ENCODE data around the gene GPX4.

The GPX4 gene

GRCh38 chr19:1088416-1089010, 15.3 kb upstream of the GPX4 start:
- no peak overlapping the region for H3K4me3 ChIP-seq (ENCODE audit: low read depth, low read length)
- TF ChIP-seq, protein P1, sequence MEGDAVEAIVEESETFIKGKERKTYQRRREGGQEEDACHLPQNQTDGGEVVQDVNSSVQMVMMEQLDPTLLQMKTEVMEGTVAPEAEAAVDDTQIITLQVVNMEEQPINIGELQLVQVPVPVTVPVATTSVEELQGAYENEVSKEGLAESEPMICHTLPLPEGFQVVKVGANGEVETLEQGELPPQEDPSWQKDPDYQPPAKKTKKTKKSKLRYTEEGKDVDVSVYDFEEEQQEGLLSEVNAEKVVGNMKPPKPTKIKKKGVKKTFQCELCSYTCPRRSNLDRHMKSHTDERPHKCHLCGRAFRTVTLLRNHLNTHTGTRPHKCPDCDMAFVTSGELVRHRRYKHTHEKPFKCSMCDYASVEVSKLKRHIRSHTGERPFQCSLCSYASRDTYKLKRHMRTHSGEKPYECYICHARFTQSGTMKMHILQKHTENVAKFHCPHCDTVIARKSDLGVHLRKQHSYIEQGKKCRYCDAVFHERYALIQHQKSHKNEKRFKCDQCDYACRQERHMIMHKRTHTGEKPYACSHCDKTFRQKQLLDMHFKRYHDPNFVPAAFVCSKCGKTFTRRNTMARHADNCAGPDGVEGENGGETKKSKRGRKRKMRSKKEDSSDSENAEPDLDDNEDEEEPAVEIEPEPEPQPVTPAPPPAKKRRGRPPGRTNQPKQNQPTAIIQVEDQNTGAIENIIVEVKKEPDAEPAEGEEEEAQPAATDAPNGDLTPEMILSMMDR (conservative IDR thresholded peaks at IDR 0.05; ENCODE audit: low read depth, low read length): no peak
- no peak for DNase-seq (ENCODE audit: low read depth)

GRCh38 chr19:1089126-1089771, 14.5 kb upstream of the GPX4 start:
- no peak overlapping the region for H3K4me3 ChIP-seq (ENCODE audit: low read depth, low read length)
- TF ChIP-seq, protein P1 (conservative IDR thresholded peaks at IDR 0.05; ENCODE audit: low read depth, low read length): no peak
- DNase-seq (ENCODE audit: low read depth): no peak

DNA sequence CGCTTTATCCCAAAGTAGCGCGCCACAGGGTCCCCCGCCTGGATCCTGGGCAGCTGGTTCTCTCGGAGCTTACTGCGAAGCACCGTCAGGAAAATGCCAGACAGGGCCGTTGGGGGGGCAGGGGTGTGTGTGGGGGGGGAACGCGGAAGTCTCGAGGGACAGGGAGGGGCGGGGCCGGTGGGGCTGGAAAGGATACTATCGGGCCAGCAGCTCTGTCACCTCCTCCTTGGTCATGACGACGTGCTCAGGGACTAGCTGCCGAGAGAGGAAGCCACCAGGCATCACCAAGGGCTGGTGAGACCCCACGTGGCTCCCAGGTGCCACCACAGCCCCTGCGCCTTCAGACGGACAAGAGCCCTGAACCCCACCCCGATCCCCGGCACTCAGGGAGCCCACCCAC, 13.9 kb upstream of the GPX4 start:
- TF ChIP-seq, protein P1 (conservative IDR thresholded peaks at IDR 0.05; ENCODE audit: low read depth, low read length): no peak
- no peak overlapping the region for H3K4me3 ChIP-seq (ENCODE audit: low read depth, low read length)
- DNase-seq (ENCODE audit: low read depth): no peak

GRCh38 chr19:1090731-1091543, 12.9 kb upstream of the GPX4 start:
- no peak for DNase-seq (ENCODE audit: low read depth)
- TF ChIP-seq, protein P1 (conservative IDR thresholded peaks at IDR 0.05; ENCODE audit: low read depth, low read length): no peak
- H3K4me3 ChIP-seq (ENCODE audit: low read depth, low read length): no peak overlapping the region

- TF ChIP-seq, protein P1 (conservative IDR thresholded peaks at IDR 0.05; ENCODE audit: low read depth, low read length): no peak
- no peak for DNase-seq (ENCODE audit: low read depth)
- H3K4me3 ChIP-seq (ENCODE audit: low read depth, low read length): no peak overlapping the region
These were observed 12.1 kb upstream of the GPX4 start for GRCh38 chr19:1091544-1092175.

DNA sequence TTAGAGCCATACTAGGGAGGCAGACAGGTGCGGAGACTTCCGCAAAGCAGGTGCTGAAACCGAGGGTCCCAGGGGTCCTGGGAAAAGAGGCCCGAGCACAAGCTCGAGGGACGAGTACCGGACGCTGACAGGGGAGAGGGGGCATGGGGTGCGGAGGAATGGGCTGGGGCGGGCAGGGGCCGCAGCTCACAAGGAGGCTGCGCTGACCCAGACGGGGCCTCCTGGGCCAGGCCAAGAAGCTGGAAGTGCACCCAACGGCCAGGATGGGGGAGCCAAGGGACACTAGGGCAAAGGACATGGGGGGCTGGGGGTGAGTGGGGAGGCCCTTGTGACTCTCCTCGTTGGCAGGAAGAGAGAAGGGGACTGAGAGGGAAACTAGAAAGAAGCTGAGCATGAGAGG, 10.5 kb upstream of the GPX4 start:
- TF ChIP-seq, protein P1 (conservative IDR thresholded peaks at IDR 0.05; ENCODE audit: low read depth, low read length): no peak
- H3K4me3 ChIP-seq (ENCODE audit: low read depth, low read length): no peak overlapping the region
- no peak for DNase-seq (ENCODE audit: low read depth)
